Gastrocnemius medialis (tissue), 4 donors: ENCODE data around the gene RCN2.

Source experiments
- POLR2A ChIP-seq, 2 donors: fragments of 450-650 bp; IDR thresholded peaks; one replicate each; pipeline ENCODE4 v1.6.1; 2017; ENCODE audit warnings: antibody characterized with exemption in 2 of 2, mild to moderate bottlenecking in 2 of 2, moderate library complexity in 2 of 2
- TF ChIP-seq, protein P1 (sequence below), 5 experiments: fragments of 450-650 bp in 3 of 5; fragments of 200-600 bp in 2 of 5; sonication (generic) in 2 of 5; IDR thresholded peaks in 4 of 5; conservative IDR thresholded peaks in 1 of 5; 1 replicate in 4 of 5; 2 replicates in 1 of 5; pipeline ENCODE4 v1.5.1; 2016 to 2019; ENCODE audit warnings: antibody characterized with exemption in 5 of 5, mild to moderate bottlenecking in 3 of 5, moderate library complexity in 3 of 5

DNA sequence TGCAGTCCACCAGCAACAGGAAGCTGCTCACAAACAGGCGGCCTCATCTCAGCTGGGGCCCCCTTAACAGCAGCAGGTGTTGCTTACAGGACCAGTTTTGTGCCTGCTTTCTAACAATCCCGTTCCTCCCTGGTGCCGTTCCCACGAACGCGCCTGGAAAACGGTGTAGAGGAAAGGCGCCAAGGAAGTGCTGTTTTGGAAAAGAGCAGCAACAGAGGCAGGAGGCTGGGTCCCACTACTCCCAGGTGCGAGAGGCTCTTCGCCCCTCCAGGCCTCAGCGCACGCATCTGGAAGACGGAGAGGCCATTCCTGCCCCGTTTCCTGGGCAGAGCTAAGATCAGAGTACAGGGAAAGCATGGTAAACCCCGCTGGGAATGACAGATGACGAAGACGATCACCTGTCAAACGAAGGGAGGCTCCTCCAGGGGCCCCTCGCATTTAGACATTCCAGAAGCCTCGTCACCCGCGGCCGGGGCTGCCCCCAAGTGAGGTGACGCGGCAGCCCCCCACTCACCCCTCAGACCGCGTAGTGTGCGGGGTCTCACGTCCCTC lies 27.0 kb upstream of the RCN2 start:
- TF ChIP-seq, protein P1, sequence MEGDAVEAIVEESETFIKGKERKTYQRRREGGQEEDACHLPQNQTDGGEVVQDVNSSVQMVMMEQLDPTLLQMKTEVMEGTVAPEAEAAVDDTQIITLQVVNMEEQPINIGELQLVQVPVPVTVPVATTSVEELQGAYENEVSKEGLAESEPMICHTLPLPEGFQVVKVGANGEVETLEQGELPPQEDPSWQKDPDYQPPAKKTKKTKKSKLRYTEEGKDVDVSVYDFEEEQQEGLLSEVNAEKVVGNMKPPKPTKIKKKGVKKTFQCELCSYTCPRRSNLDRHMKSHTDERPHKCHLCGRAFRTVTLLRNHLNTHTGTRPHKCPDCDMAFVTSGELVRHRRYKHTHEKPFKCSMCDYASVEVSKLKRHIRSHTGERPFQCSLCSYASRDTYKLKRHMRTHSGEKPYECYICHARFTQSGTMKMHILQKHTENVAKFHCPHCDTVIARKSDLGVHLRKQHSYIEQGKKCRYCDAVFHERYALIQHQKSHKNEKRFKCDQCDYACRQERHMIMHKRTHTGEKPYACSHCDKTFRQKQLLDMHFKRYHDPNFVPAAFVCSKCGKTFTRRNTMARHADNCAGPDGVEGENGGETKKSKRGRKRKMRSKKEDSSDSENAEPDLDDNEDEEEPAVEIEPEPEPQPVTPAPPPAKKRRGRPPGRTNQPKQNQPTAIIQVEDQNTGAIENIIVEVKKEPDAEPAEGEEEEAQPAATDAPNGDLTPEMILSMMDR (IDR thresholded peaks at IDR 0.05 in 4 of 5, conservative IDR thresholded peaks at IDR 0.05 in 1 of 5) = no peak
- no peak for TF ChIP-seq POLR2A (IDR thresholded peaks at IDR 0.05)
